Body of pancreas (tissue), 4 donors: ENCODE results near the gene ADGRL2. TPM values are rescaled to one million over a fixed set of nuclear protein-coding genes. Genes with fewer than 3 reads are reported as not detected.

Experiments
- ATAC-seq: fragments of 150-250 bp; one replicate; pipeline ENCODE4 v1.9.1; 2016
- DNase-seq, 4 donors: peaks; one replicate each; pipeline ENCODE4 v3.0.0-alpha.2; 2019
- H3K27ac ChIP-seq, 4 donors: fragments of 200-600 bp; sonication (generic); 1 replicate in 3 of 4; 2 replicates in 1 of 4; pipeline versions ENCODE4 v1.5.1 to v1.6.1; 2016 to 2019; ENCODE audit warnings: mild to moderate bottlenecking in 1 of 4, mixed read lengths in 1 of 4, moderate library complexity in 1 of 4
- H3K27me3 ChIP-seq, 2 donors: fragments of 200-600 bp; sonication (generic); one replicate each; pipeline ENCODE4 v1.6.0; 2016; ENCODE audit warnings: mild to moderate bottlenecking in 1 of 2
- H3K36me3 ChIP-seq, 2 donors: fragments of 200-600 bp; sonication (generic); replicated peaks in 1 of 2; 2 replicates each; pipeline ENCODE4 v1.5.1; 2016; ENCODE audit warnings: low read depth in 2 of 2; ENCODE audit not compliant: insufficient read depth in 1 of 2
- H3K4me1 ChIP-seq: fragments of 200-600 bp; sonication (generic); one replicate; pipeline ENCODE4 v1.6.0; 2016
- H3K4me3 ChIP-seq, 2 donors: fragments of 200-600 bp; sonication (generic); 1 replicate in 1 of 2; 2 replicates in 1 of 2; pipeline ENCODE4 v1.5.1; 2016 to 2019
- H3K9me3 ChIP-seq, 3 donors: fragments of 200-600 bp; sonication (generic); 1 replicate in 2 of 3; 2 replicates in 1 of 3; pipeline ENCODE4 v1.5.1; 2016
- CTCF ChIP-seq, 7 experiments: fragments of 450-650 bp in 4 of 7; fragments of 200-600 bp in 3 of 7; sonication (generic) in 3 of 7; IDR thresholded peaks; one replicate each; pipeline ENCODE4 v1.5.1; 2016 to 2019; ENCODE audit warnings: antibody characterized with exemption in 7 of 7
- POLR2A ChIP-seq, 3 donors: fragments of 450-650 bp; IDR thresholded peaks; one replicate each; pipeline ENCODE4 v1.6.1; 2016; ENCODE audit warnings: antibody characterized with exemption in 3 of 3, mild to moderate bottlenecking in 2 of 3
- WGBS, 2 donors: methylation state at CpG; one replicate each; pipeline ENCODE4 v1.1.5; 2017; 5-methylcytosine and 5-hydroxymethylcytosine counted together
- intact Hi-C: fragments of 100-400 bp; cut with DNase I; formaldehyde crosslinking; loops from one replicate; pipeline ENCODE4 v1.15.1; 2023
- total RNA-seq, 2 donors: library from RNA; depleted of rRNA; stranded (reverse); fragments of >200 nt; gene quantifications; one replicate each; pipeline ENCODE4 v1.1.0, GENCODE V29; 2016

ADGRL2 gene
- total RNA-seq, 2 donors from 2014 or later: 11.5 to 25.7 TPM

- Histone ChIP-seq H3K36me3 (no peaks in the 10 kb centered on the region), H3K27me3 (no peaks in the 10 kb centered on the region), H3K4me1 (no peaks in the 10 kb centered on the region), H3K27ac (no peak overlapping the region), H3K9me3 (no peaks in the 10 kb centered on the region), H3K4me3 (no peak overlapping the region)
- DNase-seq (no peak), ATAC-seq (no peak)
- 68 to 76% methylated on average over 4 of the region's 4 CpGs for whole genome bisulfite sequencing, 2 donors
- intact Hi-C loops: no loop called here
- TF ChIP-seq CTCF (IDR thresholded peaks at IDR 0.05): no peak
- no peak for TF ChIP-seq POLR2A (IDR thresholded peaks at IDR 0.05)
These were observed 22.3 kb downstream of the ADGRL2 start for GRCh38 chr1:81823082-81823481.

- TF ChIP-seq CTCF (IDR thresholded peaks at IDR 0.05) (no peak), POLR2A (IDR thresholded peaks at IDR 0.05) (no peak)
- H3K36me3 ChIP-seq: no peaks in the 10 kb centered on the region
- no peaks in the 10 kb centered on the region for H3K27me3 ChIP-seq
- DNase-seq (no peak), ATAC-seq (no peak)
- WGBS, 2 donors: 62 to 65% methylated on average over 4 of the region's 4 CpGs
- no peaks in the 10 kb centered on the region for H3K4me1 ChIP-seq
- no peak overlapping the region for H3K4me3 ChIP-seq
- H3K9me3 ChIP-seq: no peaks in the 10 kb centered on the region
- H3K27ac ChIP-seq: no peak overlapping the region
- intact Hi-C loops: no loop called here
These were observed 24.0 kb downstream of the ADGRL2 start for GRCh38 chr1:81824759-81825158.

- no peaks in the 10 kb centered on the region for H3K36me3 ChIP-seq
- DNase-seq (no peak), ATAC-seq (no peak)
- H3K4me1 ChIP-seq: no peaks in the 10 kb centered on the region
- 32 to 41% methylated on average over 1 of the region's 1 CpG for WGBS, 2 donors
- no peak overlapping the region for H3K27ac ChIP-seq
- TF ChIP-seq POLR2A (IDR thresholded peaks at IDR 0.05) (no peak), CTCF (IDR thresholded peaks at IDR 0.05) (no peak)
- H3K9me3 ChIP-seq: no peaks in the 10 kb centered on the region
- intact Hi-C loops: no loop called here
- no peaks in the 10 kb centered on the region for H3K27me3 ChIP-seq
- H3K4me3 ChIP-seq: no peak overlapping the region
These were observed 27.2 kb downstream of the ADGRL2 start for GRCh38 chr1:81827942-81828341.

- TF ChIP-seq CTCF (IDR thresholded peaks at IDR 0.05): no peak
- no peak for TF ChIP-seq POLR2A (IDR thresholded peaks at IDR 0.05)
- intact Hi-C loops: no loop called here
- H3K36me3 ChIP-seq: no peaks in the 10 kb centered on the region
- H3K9me3 ChIP-seq: no peaks in the 10 kb centered on the region
- no peaks in the 10 kb centered on the region for H3K4me1 ChIP-seq
- 12% methylated on average over 1 of the region's 1 CpG for WGBS, 2 donors
- DNase-seq (no peak), ATAC-seq (no peak)
- no peak overlapping the region for H3K27ac ChIP-seq
- H3K27me3 ChIP-seq: no peaks in the 10 kb centered on the region
- no peak overlapping the region for H3K4me3 ChIP-seq
These were observed 31.8 kb downstream of the ADGRL2 start for GRCh38 chr1:81832573-81832972.

GRCh38 chr1:81833722-81834121 is 33.0 kb downstream of the ADGRL2 start:
- DNase-seq (no peak), ATAC-seq (no peak)
- Histone ChIP-seq H3K27me3 (no peaks in the 10 kb centered on the region), H3K36me3 (no peaks in the 10 kb centered on the region), H3K4me3 (no peak overlapping the region), H3K4me1 (no peaks in the 10 kb centered on the region), H3K9me3 (no peaks in the 10 kb centered on the region), H3K27ac (no peak overlapping the region)
- TF ChIP-seq CTCF (IDR thresholded peaks at IDR 0.05) (no peak), POLR2A (IDR thresholded peaks at IDR 0.05) (no peak)
- intact Hi-C loops: no loop called here
- 75 to 86% methylated on average over 4 of the region's 4 CpGs for WGBS, 2 donors
